A673 (cell line): Measurements from ENCODE around the gene FERD3L. TPM values are rescaled to one million over a fixed set of nuclear protein-coding genes. Genes with fewer than 3 reads are reported as not detected.

ENCODE experiments used
- BruUV-seq: library from RNA; stranded (reverse); fragments of 400-500 nt; replicated peaks from 2 replicates; lab custom pipeline; 2021; lab: Mats Ljungman, UMichigan
- CTCF ChIA-PET: fragments of 300-600 bp; sonication (Branson Sonifier 250); formaldehyde crosslinking; loops from one replicate; lab custom pipeline; 2022; ENCODE audit warnings: antibody characterized with exemption; lab: Charles Lee
- POLR2A ChIA-PET: fragments of 300-600 bp; sonication (Branson Sonifier 250); formaldehyde crosslinking; loops from one replicate; lab custom pipeline; 2022; ENCODE audit warnings: antibody characterized with exemption; ENCODE audit not compliant: low non-redundant PET; lab: Charles Lee
- DNase-seq: peaks from one replicate; pipeline ENCODE4 v3.0.0-alpha.2; 2015; ENCODE audit warnings: low spot score
- H3K27ac ChIP-seq: fragments of 200-600 bp; sonication (generic); 2 replicates; pipeline ENCODE4 v1.5.1; 2016; ENCODE audit warnings: mixed run types, low read depth, mild to moderate bottlenecking, mixed read lengths, antibody characterized with exemption, low read length; ENCODE audit not compliant: poor library complexity, severe bottlenecking
- H3K27me3 ChIP-seq: fragments of 200-600 bp; sonication (generic); replicated peaks from 2 replicates; pipeline ENCODE4 v1.6.1; 2017; ENCODE audit warnings: mixed run types, low read depth, mild to moderate bottlenecking, mixed read lengths, antibody characterized with exemption, low read length; ENCODE audit not compliant: insufficient read depth, poor library complexity
- H3K36me3 ChIP-seq: fragments of 200-600 bp; sonication (generic); 2 replicates; pipeline ENCODE4 v1.6.1; 2016; ENCODE audit warnings: mixed run types, mild to moderate bottlenecking, mixed read lengths, antibody characterized with exemption, low read length; ENCODE audit not compliant: insufficient read depth, poor library complexity, severe bottlenecking
- H3K4me1 ChIP-seq: fragments of 200-600 bp; sonication (generic); 2 replicates; pipeline ENCODE4 v1.6.1; 2017; ENCODE audit warnings: mixed run types, mild to moderate bottlenecking, mixed read lengths, antibody characterized with exemption, low read length; ENCODE audit not compliant: insufficient read depth, poor library complexity, severe bottlenecking
- H3K4me3 ChIP-seq: fragments of 200-600 bp; sonication (generic); 2 replicates; pipeline ENCODE4 v1.5.1; 2016; ENCODE audit warnings: low read depth, mixed run types, mild to moderate bottlenecking, mixed read lengths, low read length; ENCODE audit not compliant: poor library complexity, severe bottlenecking
- H3K9me3 ChIP-seq: fragments of 200-600 bp; sonication (generic); 2 replicates; pipeline ENCODE4 v1.6.1; 2016; ENCODE audit warnings: mixed run types, low read depth, mild to moderate bottlenecking, mixed read lengths, antibody characterized with exemption, low read length; ENCODE audit not compliant: poor library complexity, severe bottlenecking
- EZH2 ChIP-seq: fragments of 200-600 bp; sonication (generic); IDR thresholded peaks from 2 replicates; pipeline ENCODE4 v1.6.1; 2017; ENCODE audit warnings: borderline replicate concordance, low read depth, mild to moderate bottlenecking, mixed read lengths, antibody characterized with exemption, low read length; ENCODE audit not compliant: poor library complexity, severe bottlenecking
- intact Hi-C: fragments of 100-400 bp; cut with micrococcal nuclease; formaldehyde crosslinking; loops from one replicate; pipeline ENCODE4 v1.10.0; 2022; ENCODE audit not compliant: unreplicated experiment
- total RNA-seq: library from RNA; stranded (reverse); gene quantifications from 2 replicates; pipeline ENCODE4 v1.2.3, GENCODE V29; 2021
- TF ChIP-seq, protein P1 (sequence below): fragments of 300-800, 200-600 bp; sonication (generic); conservative IDR thresholded peaks from 2 replicates; pipeline ENCODE4 v1.5.1; 2017; ENCODE audit warnings: low read depth, mild to moderate bottlenecking, antibody characterized with exemption, low read length, moderate library complexity, mixed read lengths

Gene FERD3L
- total RNA-seq, 1 experiment from 2014 or later, result not detected

GRCh38 chr7:19116121-19117090 is 28.8 kb downstream of the FERD3L start:
- Histone ChIP-seq H3K4me3 (peak overlapping the region; percentile 96), H3K4me1 (peaks cover 23% of the 10 kb centered on the region), H3K27ac (peak overlapping the region; percentile 80), H3K36me3 (peaks cover 13% of the 10 kb centered on the region), H3K27me3 (no peaks in the 10 kb centered on the region), H3K9me3 (no peaks in the 10 kb centered on the region)
- intact Hi-C loops, result loop anchor here (5.0 kb wide), 2 partner anchors 449 to 764 kb away; no protein-coding TSS in a partner anchor
- TF ChIP-seq, protein P1, sequence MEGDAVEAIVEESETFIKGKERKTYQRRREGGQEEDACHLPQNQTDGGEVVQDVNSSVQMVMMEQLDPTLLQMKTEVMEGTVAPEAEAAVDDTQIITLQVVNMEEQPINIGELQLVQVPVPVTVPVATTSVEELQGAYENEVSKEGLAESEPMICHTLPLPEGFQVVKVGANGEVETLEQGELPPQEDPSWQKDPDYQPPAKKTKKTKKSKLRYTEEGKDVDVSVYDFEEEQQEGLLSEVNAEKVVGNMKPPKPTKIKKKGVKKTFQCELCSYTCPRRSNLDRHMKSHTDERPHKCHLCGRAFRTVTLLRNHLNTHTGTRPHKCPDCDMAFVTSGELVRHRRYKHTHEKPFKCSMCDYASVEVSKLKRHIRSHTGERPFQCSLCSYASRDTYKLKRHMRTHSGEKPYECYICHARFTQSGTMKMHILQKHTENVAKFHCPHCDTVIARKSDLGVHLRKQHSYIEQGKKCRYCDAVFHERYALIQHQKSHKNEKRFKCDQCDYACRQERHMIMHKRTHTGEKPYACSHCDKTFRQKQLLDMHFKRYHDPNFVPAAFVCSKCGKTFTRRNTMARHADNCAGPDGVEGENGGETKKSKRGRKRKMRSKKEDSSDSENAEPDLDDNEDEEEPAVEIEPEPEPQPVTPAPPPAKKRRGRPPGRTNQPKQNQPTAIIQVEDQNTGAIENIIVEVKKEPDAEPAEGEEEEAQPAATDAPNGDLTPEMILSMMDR, result no peak
- TF ChIP-seq EZH2, result no peak
- DNase-seq, result peak; percentile 60
- BruUV-seq, result no TSS peak
- ChIA-PET POLR2A (no interaction called here), CTCF (interaction anchor here (0.6 to 1.9 kb wide), 4 partner anchors 484 to 1619 kb away, joined by 5 to 21 read pairs (median 8); no protein-coding TSS in a partner anchor)

GRCh38 chr7:19114551-19114855 is 30.7 kb downstream of the FERD3L start:
- no peaks in the 10 kb centered on the region for H3K27me3 ChIP-seq
- CTCF ChIA-PET, result no interaction called here

DNA sequence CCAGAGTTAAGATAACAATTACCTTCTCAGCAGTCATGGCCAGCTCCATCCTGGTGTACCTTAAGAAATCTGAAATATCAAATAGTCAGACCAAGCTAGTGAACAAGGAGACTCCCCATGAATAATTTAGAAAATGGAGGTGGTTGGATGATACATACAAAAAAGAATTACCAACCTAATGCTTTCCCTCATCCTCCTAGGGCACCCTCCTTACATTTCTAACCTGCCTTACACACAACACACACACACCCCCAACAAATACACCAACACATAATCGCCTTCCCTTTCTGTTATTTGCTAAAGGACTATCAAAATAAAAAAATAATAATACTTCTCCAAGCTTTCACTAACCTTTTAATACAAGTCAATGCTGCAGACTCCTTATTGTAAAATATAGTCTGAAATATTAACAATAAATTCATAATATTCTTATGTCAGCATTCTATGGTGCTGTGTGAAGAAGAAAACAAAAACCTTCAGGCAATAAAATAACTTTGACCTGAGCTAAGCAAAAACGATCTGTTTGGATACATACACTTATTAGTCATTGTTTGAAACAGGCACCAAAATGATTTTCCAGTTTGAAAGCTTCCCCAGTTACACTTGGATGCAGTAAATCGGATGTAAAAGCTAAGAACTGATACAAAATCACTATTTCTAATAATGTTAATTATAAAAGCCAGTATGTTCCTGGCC is 31.2 kb downstream of the FERD3L start:
- Histone ChIP-seq H3K4me3 (peak overlapping the region; percentile 96), H3K9me3 (no peaks in the 10 kb centered on the region), H3K36me3 (peaks cover 13% of the 10 kb centered on the region), H3K27ac (no peak overlapping the region), H3K27me3 (no peaks in the 10 kb centered on the region), H3K4me1 (peaks cover 24% of the 10 kb centered on the region)
- BruUV-seq, result no TSS peak
- DNase-seq, result no peak
- ChIA-PET CTCF (no interaction called here), POLR2A (no interaction called here)
- TF ChIP-seq, protein P1, result no peak
- no peak for TF ChIP-seq EZH2
- intact Hi-C loops, result no loop called here

More at GRCh38 chr7:19114551-19114855, 30.7 kb downstream of the FERD3L start:
- Histone ChIP-seq H3K4me3 (peak overlapping the region; percentile 96), H3K36me3 (peaks cover 13% of the 10 kb centered on the region), H3K9me3 (no peaks in the 10 kb centered on the region), H3K4me1 (peaks cover 23% of the 10 kb centered on the region), H3K27ac (no peak overlapping the region)
- no peak for DNase-seq
- TF ChIP-seq, protein P1, result no peak
- no peak for TF ChIP-seq EZH2
- POLR2A ChIA-PET, result no interaction called here
- no TSS peak for BruUV-seq
- intact Hi-C loops, result no loop called here
